Activated CD8-positive, alpha-beta T cell treated with anti-CD3 and anti-CD28 coated beads for 36 hours (primary cell): Measurements from ENCODE around the gene ABCA7. TPM values are rescaled to one million over a fixed set of nuclear protein-coding genes. Genes with fewer than 3 reads are reported as not detected.

ENCODE experiments used
- ATAC-seq: fragments of 200-7000 bp; cut with Tn5 transposase; one replicate; pipeline ENCODE4 v1.10.0; 2021; ENCODE audit warnings: mild to moderate bottlenecking, moderate library complexity
- CTCF ChIA-PET: fragments of 350-600 bp; sonication (Branson Sonifier 250); formaldehyde crosslinking; loops from one replicate; lab custom pipeline; 2021; ENCODE audit warnings: antibody characterized with exemption; lab: Charles Lee
- POLR2A ChIA-PET: fragments of 350-600 bp; sonication (Branson Sonifier 250); formaldehyde crosslinking; loops from one replicate; lab custom pipeline; 2021; ENCODE audit warnings: antibody characterized with exemption; lab: Charles Lee
- DNase-seq: peaks from one replicate; pipeline ENCODE4 v3.0.0-alpha.2; 2020
- H3K27ac Mint-ChIP-seq: one replicate; pipeline ENCODE4 v1.8.0; 2021; ENCODE audit warnings: mild to moderate bottlenecking, mixed read lengths
- H3K27me3 Mint-ChIP-seq: one replicate; pipeline ENCODE4 v1.8.0; 2021; ENCODE audit warnings: mixed read lengths
- H3K36me3 Mint-ChIP-seq: one replicate; pipeline ENCODE4 v1.8.0; 2021; ENCODE audit warnings: low read depth, mixed read lengths
- H3K4me1 Mint-ChIP-seq: one replicate; pipeline ENCODE4 v1.8.0; 2021; ENCODE audit warnings: low read depth, mixed read lengths
- H3K4me3 Mint-ChIP-seq: one replicate; pipeline ENCODE4 v1.8.0; 2021; ENCODE audit warnings: mild to moderate bottlenecking, moderate library complexity, mixed read lengths
- H3K9me3 Mint-ChIP-seq: one replicate; pipeline ENCODE4 v1.8.0; 2021; ENCODE audit warnings: mixed read lengths
- CTCF ChIP-seq: fragments of 200-600 bp; IDR thresholded peaks from one replicate; pipeline ENCODE4 v1.8.0; 2022; ENCODE audit warnings: antibody characterized with exemption, mild to moderate bottlenecking
- intact Hi-C: fragments of 100-400 bp; cut with micrococcal nuclease; formaldehyde crosslinking; loops from one replicate; pipeline ENCODE4 v1.10.0; 2022
- total RNA-seq, 2 experiments: library from RNA; stranded (reverse); gene quantifications; one replicate each; pipeline ENCODE4 v1.2.3, GENCODE V29; 2021

The ABCA7 gene
- total RNA-seq, 2 experiments from 2014 or later: 14.0 to 14.6 TPM

- CTCF ChIA-PET: interaction anchor here (0.8 to 2.1 kb wide), 7 partner anchors 8 to 57 kb away, joined by 3 to 10 read pairs (median 4); partner anchors contain the start of genes ARHGAP45 and WDR18
- Mint-ChIP-seq H3K27ac (peak overlapping the region; percentile 82), H3K4me1 (peaks cover 42% of the 10 kb centered on the region), H3K27me3 (no peaks in the 10 kb centered on the region), H3K9me3 (no peaks in the 10 kb centered on the region), H3K4me3 (peak overlapping the region; percentile 91), H3K36me3 (peaks cover 27% of the 10 kb centered on the region)
- TF ChIP-seq CTCF: no peak
- DNase-seq: peak; percentile 95
- POLR2A ChIA-PET: interaction anchor here (0.6 to 7.1 kb wide), 7 partner anchors 12 to 42 kb away, joined by 3 to 68 read pairs (median 4); partner anchors contain the start of genes ARHGAP45 and CNN2
- intact Hi-C loops: no loop called here
- peak; percentile 62 for ATAC-seq
Observed at GRCh38 chr19:1040476-1041271, 767 bp downstream of the ABCA7 start.

GRCh38 chr19:1041272-1041834 is 1.4 kb downstream of the ABCA7 start:
- H3K4me1 Mint-ChIP-seq: peaks cover 42% of the 10 kb centered on the region
- no peak for ATAC-seq
- no peaks in the 10 kb centered on the region for H3K9me3 Mint-ChIP-seq
- CTCF ChIA-PET: interaction anchor here (0.8 to 2.1 kb wide), 4 partner anchors 10 to 26 kb away, joined by 3 to 10 read pairs (median 5); partner anchors contain the start of gene ARHGAP45
- DNase-seq: no peak
- no peak overlapping the region for H3K27ac Mint-ChIP-seq
- peak overlapping the region; percentile 91 for H3K4me3 Mint-ChIP-seq
- H3K36me3 Mint-ChIP-seq: peaks cover 21% of the 10 kb centered on the region
- POLR2A ChIA-PET: interaction anchor here (0.6 to 7.1 kb wide), 8 partner anchors 13 to 41 kb away, joined by 3 to 68 read pairs (median 5); partner anchors contain the start of genes ARHGAP45, CNN2 and RNU6-2
- intact Hi-C loops: no loop called here
- no peaks in the 10 kb centered on the region for H3K27me3 Mint-ChIP-seq
- TF ChIP-seq CTCF: no peak

- H3K9me3 Mint-ChIP-seq: no peaks in the 10 kb centered on the region
- no peak overlapping the region for H3K27ac Mint-ChIP-seq
- TF ChIP-seq CTCF: no peak
- peaks cover 18% of the 10 kb centered on the region for H3K36me3 Mint-ChIP-seq
- POLR2A ChIA-PET: interaction anchor here (0.9 to 7.1 kb wide), 6 partner anchors 13 to 40 kb away, joined by 3 to 68 read pairs (median 6); partner anchors contain the start of genes ARHGAP45, CNN2 and RNU6-2
- CTCF ChIA-PET: interaction anchor here (1.2 to 2.1 kb wide), 3 partner anchors 10 to 69 kb away, joined by 3 to 10 read pairs (median 3); no protein-coding TSS in a partner anchor
- no peak for DNase-seq
- no peaks in the 10 kb centered on the region for H3K27me3 Mint-ChIP-seq
- peaks cover 42% of the 10 kb centered on the region for H3K4me1 Mint-ChIP-seq
- no peak for ATAC-seq
- peak overlapping the region; percentile 91 for H3K4me3 Mint-ChIP-seq
- intact Hi-C loops: no loop called here
Observed at GRCh38 chr19:1041835-1042685, 2.2 kb downstream of the ABCA7 start.

- no peak overlapping the region for H3K27ac Mint-ChIP-seq
- ATAC-seq (no peak), DNase-seq (no peak)
- H3K9me3 Mint-ChIP-seq: no peaks in the 10 kb centered on the region
- no peak for TF ChIP-seq CTCF
- POLR2A ChIA-PET: interaction anchor here (1.1 to 7.1 kb wide), 2 partner anchors 14 to 29 kb away, joined by 4 to 68 read pairs; partner anchors contain the start of gene CNN2
- CTCF ChIA-PET: interaction anchor here (1.0 to 2.1 kb wide), 3 partner anchors 11 to 68 kb away, joined by 3 to 10 read pairs (median 3); no protein-coding TSS in a partner anchor
- H3K4me1 Mint-ChIP-seq: peaks cover 36% of the 10 kb centered on the region
- peaks cover 13% of the 10 kb centered on the region for H3K36me3 Mint-ChIP-seq
- H3K27me3 Mint-ChIP-seq: no peaks in the 10 kb centered on the region
- intact Hi-C loops: no loop called here
- H3K4me3 Mint-ChIP-seq: no peak overlapping the region
Observed at GRCh38 chr19:1042689-1043511, 3.0 kb downstream of the ABCA7 start.
